Iris pigment epithelial cell (primary cell): ENCODE results near the gene NBEAL2.
A peak's percentile ranks its signal among the peaks of the same experiment; 100 is the strongest.
"Not testable (repeated sequence)": the region's sequence is repeated elsewhere in the genome, so short reads cannot be mapped to it uniquely, and the experiment has no call there.

Experiments used
- DNase-seq: peaks from one replicate; pipeline ENCODE4 v3.0.0-alpha.2; 2011; ENCODE audit warnings: low read depth

NBEAL2 gene

DNA sequence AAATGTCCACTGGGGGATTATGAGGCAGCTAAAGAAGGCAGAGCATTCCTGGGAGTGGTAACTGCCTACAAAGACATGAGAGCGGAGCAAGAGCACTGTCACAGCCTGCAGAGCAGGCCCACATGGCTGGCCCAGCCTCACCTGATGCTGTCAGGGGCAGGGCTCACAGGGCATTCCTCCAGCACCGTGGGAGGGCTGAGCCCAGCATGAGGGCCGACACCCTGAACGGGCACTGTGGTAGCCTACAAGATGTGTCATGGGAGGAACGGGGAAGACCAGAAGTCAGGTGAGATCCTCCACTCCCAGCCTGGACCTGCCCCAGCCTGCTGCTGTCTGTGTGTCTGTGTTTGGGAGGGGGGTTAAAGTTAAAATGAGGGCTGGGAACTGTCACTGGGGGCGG is 33.0 kb upstream of the NBEAL2 start:
- DNase-seq: no peak

DNA sequence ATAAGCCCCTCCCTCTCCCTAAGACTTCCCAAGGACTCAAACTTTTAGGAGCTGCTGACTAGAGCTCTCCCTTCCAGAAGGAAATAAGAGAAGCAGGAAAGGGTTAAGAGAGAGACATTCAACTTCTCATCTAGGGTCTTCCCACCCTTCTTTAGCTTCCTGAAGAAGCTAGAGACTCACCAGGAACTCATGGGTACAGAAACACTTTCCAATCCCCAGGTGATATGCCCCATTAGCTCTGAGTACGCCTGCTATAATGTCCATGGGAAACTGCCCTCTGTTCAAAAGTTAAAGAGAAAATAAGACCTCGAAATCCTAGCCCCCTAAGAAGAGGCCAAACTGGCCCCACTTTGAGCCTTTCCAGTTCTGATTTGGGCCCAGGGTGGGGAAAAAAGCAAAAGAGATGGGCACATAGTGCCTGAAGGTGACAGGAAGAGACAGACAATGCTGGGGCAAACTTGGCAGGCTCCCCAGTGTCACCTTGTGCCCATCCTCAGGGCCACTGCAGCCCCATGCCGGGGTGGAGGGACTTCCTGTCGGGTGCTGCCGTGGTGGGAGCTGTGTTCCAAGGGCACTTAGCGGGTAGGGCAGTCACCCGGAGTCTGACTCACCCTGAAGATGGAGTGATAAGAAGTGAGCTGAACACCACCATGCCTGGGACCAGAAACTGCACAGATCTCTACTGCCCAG is 32.5 kb upstream of the NBEAL2 start:
- peak; percentile 65 for DNase-seq

GRCh38 chr3:46947546-46947901 is 31.9 kb upstream of the NBEAL2 start:
- DNase-seq: no peak

DNA sequence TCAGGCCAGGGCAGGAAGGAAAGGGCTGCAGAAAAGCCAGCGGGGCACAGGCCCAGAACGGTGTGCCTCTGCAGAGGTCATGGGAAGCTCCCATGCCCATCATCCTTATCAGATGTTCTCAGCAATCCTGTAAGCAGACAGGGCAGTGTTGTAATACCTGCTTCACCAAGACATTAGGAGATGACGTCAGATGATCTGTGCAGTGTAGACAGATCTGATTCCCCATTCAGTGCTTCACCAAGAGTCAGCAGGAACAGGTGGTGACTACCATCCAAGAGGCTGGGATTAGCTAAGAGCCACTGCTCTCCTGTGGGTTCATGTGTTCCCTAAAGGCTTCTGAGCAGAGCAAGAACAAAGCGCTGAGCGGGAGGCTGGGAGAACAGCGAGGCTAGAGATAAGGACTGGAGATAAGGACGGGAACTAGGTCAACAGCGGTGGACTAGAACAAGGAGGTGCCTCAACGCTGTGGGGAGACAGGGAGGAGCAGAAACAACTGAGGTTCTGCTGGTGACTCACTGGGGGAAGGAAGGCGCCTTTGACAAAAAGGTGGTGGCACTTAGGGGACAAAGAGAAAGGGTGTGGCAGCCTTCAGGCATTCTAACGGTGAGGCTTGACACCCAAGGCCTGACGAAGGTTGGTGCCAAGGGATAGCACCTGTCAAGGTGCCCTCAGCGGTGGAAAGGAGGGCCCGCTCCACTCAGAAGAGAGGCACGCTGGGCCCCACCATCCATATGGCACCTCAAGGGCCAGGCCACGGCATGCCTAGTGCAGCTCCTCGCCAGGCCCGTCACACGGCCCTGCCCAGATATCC is 31.3 kb upstream of the NBEAL2 start:
- peak; percentile 90 for DNase-seq

DNA sequence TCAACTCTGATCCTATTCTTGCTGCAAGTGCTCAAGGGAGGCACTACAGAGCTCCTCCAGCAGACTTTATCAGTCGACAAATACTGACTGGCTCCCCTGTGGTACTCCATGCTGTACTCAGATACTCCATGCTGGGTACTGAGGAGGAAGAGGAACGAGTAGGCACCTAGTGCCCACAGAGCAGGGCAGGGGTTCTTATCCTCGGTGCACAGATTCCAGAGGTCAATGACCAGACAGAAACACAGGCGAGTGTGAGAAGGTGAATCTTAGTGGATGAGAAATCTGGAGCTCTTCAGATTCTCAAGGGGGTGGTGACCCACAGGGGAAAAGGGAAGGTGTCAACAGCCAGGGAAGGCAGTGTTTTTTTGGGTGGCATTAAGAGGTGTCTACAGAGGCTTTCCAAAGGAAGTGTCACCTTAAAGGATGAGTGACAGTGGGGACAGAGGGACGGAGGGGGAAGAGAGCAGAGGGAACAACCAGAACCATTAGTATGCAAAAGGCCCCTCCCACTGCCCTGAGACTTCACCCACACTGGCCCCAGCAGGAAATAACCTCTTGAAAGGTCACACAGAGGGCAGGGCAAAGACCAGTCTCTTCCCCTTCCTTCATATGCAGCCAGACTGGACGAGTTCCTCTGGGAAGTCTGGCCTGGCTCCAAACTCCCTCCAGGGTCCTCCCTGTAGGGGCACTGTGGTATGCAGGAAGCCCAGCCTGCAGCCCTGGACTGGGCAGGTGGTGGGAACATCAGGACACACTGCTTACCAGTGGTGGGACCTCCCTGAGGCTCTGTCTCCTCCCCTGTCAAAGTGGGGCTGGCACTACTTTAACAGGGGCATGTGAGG is 30.4 kb upstream of the NBEAL2 start:
- DNase-seq: no peak

DNA sequence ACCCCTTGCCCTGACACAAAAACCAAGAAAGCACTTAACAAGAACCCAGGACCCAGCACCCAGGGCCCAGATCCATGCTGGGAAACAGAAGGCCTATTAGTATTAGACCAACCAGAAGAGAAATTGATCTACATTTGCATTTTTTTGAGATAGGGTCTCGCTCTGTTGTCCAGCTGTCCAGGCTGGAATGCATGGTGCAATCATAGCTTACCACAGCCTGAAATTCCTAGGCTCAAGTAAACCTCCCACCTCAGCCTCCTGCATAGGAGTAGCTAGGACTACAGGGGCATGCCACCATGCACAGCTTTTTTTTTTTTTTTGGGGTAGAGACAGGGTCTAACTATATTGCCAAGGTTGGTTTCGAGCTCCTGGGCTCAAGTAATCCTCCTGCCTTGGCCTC is 29.3 kb upstream of the NBEAL2 start:
- DNase-seq: no peak

DNA sequence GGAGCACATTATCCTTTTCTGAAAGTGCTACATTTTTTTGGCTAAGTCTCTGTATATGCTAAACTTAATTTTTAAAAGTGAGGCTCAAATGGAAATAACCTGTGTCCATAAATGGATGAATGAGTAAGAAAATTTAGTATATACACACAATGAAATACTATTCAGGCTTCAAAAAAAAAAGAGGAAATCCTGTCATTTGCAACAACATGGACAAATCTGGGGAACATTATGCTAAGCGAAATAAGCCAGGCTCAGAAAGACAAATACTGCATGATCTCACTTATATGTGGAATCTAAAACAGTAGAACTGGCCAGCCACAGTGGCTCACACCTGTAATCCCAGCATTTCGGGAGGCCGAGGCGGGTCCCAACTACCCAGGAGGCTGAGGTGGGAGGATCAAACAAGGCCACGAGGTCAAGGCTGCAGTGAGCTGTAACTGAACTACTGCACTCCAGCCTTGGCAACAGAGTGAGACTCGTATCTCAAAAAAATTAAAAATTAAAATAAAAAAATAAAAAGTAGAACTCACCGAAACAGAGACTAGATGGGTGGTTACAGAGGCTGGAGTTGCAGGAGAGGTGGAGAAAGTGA is 28.7 kb upstream of the NBEAL2 start:
- no peak for DNase-seq

DNA sequence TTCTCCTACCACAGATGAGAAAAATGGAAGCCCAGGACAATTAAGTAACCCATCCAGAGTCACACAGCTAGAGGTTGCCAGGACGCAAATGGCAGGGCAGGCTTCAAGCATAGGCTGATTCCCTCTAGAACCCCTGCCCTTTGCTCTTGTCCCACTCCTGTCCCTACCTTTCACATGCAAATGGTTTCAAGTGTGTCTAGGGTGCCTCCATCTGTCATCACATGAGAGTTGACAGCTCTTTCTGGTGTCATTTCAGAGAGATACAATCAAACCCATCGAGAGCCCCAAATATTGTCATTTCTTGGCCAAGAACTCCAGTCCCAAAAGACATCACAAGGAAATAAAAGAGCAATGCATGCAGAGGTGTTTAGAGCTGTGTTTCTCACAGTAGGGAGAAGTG is 26.7 kb upstream of the NBEAL2 start:
- DNase-seq: no peak

DNA sequence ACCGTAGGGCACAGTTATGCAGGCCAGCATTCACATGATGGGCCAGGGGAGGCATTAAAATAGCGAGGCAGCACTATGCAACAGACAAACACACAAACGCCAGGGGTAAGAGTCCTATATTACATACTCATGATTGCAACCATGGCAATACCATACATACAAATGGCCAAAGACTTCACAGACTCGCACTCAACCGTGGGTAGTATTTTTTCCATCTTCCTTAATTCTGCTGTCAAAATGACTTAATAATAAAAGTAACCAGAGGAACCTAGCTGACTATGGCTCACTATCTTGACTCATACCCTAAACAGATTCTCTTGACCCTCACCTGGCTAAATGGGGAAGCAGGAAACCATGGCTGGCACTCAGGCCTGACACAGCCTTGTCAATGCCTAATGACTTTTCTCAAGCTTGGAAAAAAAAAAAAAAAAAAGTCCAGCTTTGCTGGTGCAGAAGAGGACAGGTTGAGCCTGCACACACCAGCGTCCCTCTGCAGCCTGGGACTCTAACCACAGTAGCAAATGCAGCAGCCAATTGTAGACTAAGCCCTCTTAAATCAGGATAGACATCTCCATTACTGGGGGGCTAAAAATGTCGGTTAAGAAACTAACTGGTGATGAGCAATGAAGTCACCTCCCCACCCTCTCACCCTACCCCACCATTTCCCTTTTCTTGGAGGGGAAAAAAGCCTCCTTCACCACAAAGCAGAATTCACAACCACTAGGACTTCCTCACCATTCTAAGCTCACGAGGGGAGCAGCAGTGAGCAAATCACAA is 26.0 kb upstream of the NBEAL2 start:
- no peak for DNase-seq

DNA sequence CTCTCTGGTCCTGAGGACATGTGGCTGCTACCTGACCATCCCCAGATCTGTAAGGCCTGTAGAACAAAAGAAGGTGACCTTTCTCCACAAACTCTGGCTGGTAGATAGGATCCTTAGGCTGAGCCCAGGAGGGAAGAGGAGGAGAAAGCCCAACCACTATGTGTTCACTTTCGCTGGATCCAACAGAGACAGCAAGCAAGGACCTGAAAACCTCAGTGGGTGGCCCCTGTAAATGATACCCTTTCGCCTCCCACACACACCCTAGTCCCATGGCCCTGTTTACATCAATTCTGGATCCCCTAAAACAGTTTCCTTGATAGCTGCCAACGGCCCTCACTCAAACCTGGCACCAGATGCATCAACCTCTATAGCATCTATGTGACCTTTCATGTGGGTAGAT is 25.3 kb upstream of the NBEAL2 start:
- DNase-seq: no peak

DNA sequence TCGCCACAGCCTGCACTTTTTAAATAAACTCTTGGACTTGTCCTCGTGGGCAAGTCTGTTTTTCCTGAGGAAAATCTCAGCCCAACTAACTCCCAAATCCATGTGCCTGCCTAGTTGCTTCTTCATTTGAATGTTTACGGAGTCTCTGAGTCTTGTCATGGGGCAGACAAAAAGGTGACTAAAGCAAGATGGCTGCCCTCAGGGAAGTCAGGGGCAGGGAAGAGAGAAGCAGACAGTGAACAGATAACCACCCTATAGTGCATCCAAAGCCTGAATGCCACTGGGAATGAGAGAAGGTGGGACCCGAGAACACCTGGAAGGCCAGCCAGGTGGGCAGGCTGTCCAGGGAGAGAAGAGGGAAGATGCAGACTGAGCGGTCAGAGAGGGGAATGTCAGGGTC is 24.3 kb upstream of the NBEAL2 start:
- no peak for DNase-seq

- DNase-seq: no peak
These were observed 23.6 kb upstream of the NBEAL2 start for GRCh38 chr3:46955801-46956259.

DNA sequence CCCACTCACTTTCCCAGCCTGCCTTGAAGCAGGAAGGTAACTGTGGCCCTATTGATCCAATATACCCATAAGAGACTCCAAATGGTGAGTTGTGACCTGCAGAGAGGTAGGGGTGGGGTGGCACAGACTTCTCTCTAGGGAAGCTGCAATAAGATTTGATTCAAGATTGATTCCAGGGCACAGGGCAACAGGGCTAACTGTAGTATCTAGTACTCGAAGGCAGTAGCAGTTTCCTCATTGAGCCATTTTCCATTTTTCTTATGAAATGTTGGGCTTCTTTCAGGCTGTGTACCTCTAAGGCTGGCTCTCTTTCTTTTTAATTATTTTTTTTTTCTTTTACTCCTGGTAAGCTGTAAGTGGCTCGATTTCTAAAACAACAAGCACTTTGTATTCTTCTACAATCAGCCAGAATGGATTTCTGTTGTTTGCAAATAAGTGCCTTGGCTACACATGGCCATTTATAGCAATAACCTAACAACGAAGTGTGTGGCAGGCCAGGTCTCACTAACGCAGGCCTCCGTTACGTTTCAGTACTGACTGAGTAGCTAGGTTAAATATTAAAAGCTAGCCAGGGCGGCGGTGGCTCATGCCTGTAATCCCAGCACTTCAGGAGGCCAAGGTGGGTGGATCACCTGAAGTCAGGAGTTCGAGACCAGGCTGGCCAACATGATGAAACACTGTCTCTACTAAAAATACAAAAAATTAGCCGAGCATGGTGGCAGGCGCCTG is 22.2 kb upstream of the NBEAL2 start:
- no peak for DNase-seq

- DNase-seq: peak; percentile 15
These were observed 20.9 kb upstream of the NBEAL2 start for GRCh38 chr3:46958467-46959160.

DNA sequence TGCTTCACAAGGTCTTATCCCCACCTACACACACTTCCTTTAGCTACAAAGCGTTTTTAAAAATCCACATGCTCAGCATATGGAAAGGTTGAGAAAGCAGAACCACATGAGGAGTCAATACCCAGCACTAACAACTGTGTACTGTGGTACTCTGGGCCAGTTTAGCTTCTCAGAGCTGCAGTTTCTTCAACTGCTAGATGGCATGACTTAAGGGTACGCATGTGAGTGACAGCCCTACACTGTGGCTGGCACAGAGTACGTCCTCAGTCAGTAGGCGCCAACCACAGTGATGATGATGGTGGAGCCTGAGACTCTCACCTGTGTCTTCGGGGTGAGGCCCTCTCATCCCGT is 20.3 kb upstream of the NBEAL2 start:
- DNase-seq: no peak

- DNase-seq: peak; percentile 82
These were observed 19.3 kb upstream of the NBEAL2 start for GRCh38 chr3:46960081-46960701.

GRCh38 chr3:46960835-46961234 is 18.6 kb upstream of the NBEAL2 start:
- no peak for DNase-seq

GRCh38 chr3:46962427-46962826 is 17.0 kb upstream of the NBEAL2 start:
- no peak for DNase-seq

DNA sequence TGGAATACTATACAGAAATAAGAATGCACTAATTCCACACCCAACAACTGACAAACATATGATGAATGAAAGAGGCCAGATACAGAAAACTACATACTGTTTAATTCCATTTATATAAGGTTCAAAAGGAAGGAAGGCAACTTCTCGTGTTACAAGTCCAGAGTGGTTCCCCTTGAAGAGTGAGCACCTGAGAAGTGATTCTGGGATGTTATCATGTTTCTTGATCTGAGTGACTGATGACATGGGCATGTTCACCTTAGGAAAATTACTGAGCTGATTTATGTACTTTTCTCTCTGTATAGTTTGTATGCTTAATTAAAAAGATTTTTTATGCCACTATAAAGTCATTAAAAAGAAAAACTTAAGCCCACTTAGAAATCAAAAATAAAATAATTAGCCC is 16.5 kb upstream of the NBEAL2 start:
- no peak for DNase-seq

DNA sequence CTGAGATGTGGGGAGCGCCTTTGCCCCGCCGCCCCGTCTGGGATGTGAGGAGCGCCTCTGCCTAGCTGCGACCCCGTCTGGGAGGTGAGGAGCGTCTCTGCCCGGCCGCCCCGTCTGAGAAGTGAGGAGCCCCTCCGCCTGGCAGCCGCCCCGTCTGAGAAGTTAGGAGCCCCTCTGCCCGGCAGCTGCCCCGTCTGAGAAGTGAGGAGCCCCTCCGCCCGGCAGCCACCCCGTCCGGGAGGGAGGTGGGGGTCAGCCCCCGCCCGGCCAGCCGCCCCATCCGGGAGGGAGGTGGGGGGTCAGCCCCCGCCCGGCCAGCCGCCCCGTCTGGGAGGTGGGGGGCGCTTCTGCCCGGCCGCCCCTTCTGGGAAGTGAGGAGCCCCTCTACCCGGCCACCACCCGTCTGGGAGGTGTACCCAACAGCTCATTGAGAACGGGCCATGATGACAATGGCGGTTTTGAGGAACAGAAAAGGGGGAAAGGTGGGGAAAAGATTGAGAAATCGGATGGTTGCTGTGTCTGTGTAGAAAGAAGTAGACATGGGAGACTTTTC is 15.4 kb upstream of the NBEAL2 start:
- DNase-seq: not testable (repeated sequence)
